ENCODE measurements around the gene CDO1. TPM values are rescaled to one million over a fixed set of nuclear protein-coding genes. Genes with fewer than 3 reads are reported as not detected.
"Not testable (repeated sequence)": the region's sequence is repeated elsewhere in the genome, so short reads cannot be mapped to it uniquely, and the experiment has no call there.

Gene CDO1
- total RNA-seq, 1 donor from 2014 or later, result 6.8 TPM

- no peaks in the 10 kb centered on the region for H3K9me3 ChIP-seq (replicated peaks)
- DNase-seq, result no peak
- peaks cover 32% of the 10 kb centered on the region for H3K27me3 ChIP-seq (ENCODE audit: low read depth)
- intact Hi-C loops (cut with micrococcal nuclease), result no loop called here
- no peak overlapping the region for H3K27ac ChIP-seq (replicated peaks)
- H3K4me3 ChIP-seq, result no peak overlapping the region
- no peak for TF ChIP-seq CTCF (IDR thresholded peaks at IDR 0.05; ENCODE audit: borderline replicate concordance)
- H3K4me1 ChIP-seq, result no peaks in the 10 kb centered on the region
- H3K36me3 ChIP-seq, result no peaks in the 10 kb centered on the region
Measured at GRCh38 chr5:115809946-115810345, 6.5 kb downstream of the CDO1 start.

GRCh38 chr5:115808066-115808465 is 8.4 kb downstream of the CDO1 start:
- H3K36me3 ChIP-seq; H3K9me3 ChIP-seq (replicated peaks); H3K27ac ChIP-seq (replicated peaks): not testable (repeated sequence)

GRCh38 chr5:115807654-115808052 is 8.8 kb downstream of the CDO1 start:
- TF ChIP-seq CTCF (IDR thresholded peaks at IDR 0.05; ENCODE audit: borderline replicate concordance), result no peak
- Histone ChIP-seq H3K9me3 (replicated peaks) (no peaks in the 10 kb centered on the region), H3K4me3 (no peak overlapping the region), H3K27me3 (ENCODE audit: low read depth) (peaks cover 9% of the 10 kb centered on the region), H3K4me1 (no peaks in the 10 kb centered on the region), H3K27ac (replicated peaks) (no peak overlapping the region), H3K36me3 (no peaks in the 10 kb centered on the region)
- intact Hi-C loops (cut with micrococcal nuclease), result no loop called here
- DNase-seq, result no peak

More at GRCh38 chr5:115808066-115808465, 8.4 kb downstream of the CDO1 start:
- peaks cover 13% of the 10 kb centered on the region for H3K27me3 ChIP-seq (ENCODE audit: low read depth)
- H3K4me3 ChIP-seq; intact Hi-C loops (cut with micrococcal nuclease); H3K4me1 ChIP-seq; DNase-seq: not testable (repeated sequence)

- no peak for DNase-seq
- Histone ChIP-seq H3K4me3 (no peak overlapping the region), H3K36me3 (no peaks in the 10 kb centered on the region), H3K4me1 (no peaks in the 10 kb centered on the region), H3K27ac (replicated peaks) (no peak overlapping the region), H3K9me3 (replicated peaks) (no peaks in the 10 kb centered on the region), H3K27me3 (ENCODE audit: low read depth) (peaks cover 4% of the 10 kb centered on the region)
- no peak for TF ChIP-seq CTCF (IDR thresholded peaks at IDR 0.05; ENCODE audit: borderline replicate concordance)
- intact Hi-C loops (cut with micrococcal nuclease), result no loop called here
Measured at GRCh38 chr5:115806986-115807653, 9.3 kb downstream of the CDO1 start.

- Histone ChIP-seq H3K27ac (replicated peaks) (no peak overlapping the region), H3K4me1 (no peaks in the 10 kb centered on the region), H3K4me3 (no peak overlapping the region), H3K9me3 (replicated peaks) (no peaks in the 10 kb centered on the region), H3K36me3 (no peaks in the 10 kb centered on the region), H3K27me3 (ENCODE audit: low read depth) (no peaks in the 10 kb centered on the region)
- TF ChIP-seq CTCF (IDR thresholded peaks at IDR 0.05; ENCODE audit: borderline replicate concordance), result no peak
- DNase-seq, result no peak
- intact Hi-C loops (cut with micrococcal nuclease), result no loop called here
Measured at GRCh38 chr5:115801984-115802383, 14.5 kb downstream of the CDO1 start.

GRCh38 chr5:115801152-115801551 is 15.3 kb downstream of the CDO1 start:
- no peak for DNase-seq
- Histone ChIP-seq H3K9me3 (replicated peaks) (no peaks in the 10 kb centered on the region), H3K27ac (replicated peaks) (no peak overlapping the region), H3K36me3 (no peaks in the 10 kb centered on the region), H3K4me1 (no peaks in the 10 kb centered on the region), H3K4me3 (no peak overlapping the region), H3K27me3 (ENCODE audit: low read depth) (no peaks in the 10 kb centered on the region)
- intact Hi-C loops (cut with micrococcal nuclease), result no loop called here
- no peak for TF ChIP-seq CTCF (IDR thresholded peaks at IDR 0.05; ENCODE audit: borderline replicate concordance)
